Stromal cell of bone marrow (primary cell): Measurements from ENCODE around the gene CDK18.
"Not testable (repeated sequence)": the region's sequence is repeated elsewhere in the genome, so short reads cannot be mapped to it uniquely, and the experiment has no call there.

Source experiments
- DNase-seq: peaks from one replicate; pipeline ENCODE4 v3.0.0-alpha.2; 2012; ENCODE audit warnings: low read depth

CDK18 gene

DNA sequence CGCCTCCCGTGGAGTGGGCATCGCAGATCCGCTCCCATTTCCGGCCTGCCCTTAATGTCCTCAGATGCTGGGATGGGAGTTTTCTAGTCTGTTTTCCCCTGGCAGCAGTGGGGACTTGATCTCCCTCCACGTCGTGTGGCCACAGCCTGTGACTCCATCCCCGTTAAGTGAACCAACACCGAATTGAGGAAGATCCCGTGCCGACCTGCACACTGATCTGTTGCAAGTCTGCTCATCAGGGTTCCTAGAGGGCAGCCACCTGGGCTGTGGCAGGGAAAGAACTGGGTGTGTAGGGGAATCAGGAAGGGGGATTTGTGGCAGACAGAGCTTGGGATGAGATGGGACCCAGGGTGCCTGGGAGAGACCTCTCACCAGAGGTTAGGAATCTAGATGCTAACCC lies 23.3 kb upstream of the CDK18 start:
- DNase-seq: no peak

DNA sequence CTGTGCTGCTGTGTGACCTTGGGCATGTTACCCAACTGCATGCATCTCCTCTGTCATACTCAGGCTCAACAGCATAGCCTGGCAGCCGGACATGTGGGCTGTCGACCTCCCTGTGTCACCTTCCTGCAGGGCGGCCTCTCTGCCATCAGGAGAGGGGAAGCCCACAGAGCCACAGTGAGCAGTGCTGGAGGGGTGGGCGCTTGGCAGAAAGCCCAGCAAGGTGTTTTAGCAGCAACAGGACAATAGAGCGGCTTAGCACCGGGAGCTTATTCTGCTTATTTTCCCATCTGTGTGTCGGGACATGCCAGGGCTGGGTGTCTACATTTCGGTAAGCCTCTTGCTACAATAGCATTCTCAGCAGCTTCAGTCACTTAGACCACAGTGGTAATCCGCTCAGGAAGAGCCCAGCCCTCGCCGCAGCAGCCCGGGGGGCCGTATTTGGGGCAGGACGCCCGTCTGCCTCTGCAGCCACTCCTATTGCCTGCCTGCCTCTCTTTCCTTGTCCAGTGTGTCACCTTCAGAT lies 22.8 kb upstream of the CDK18 start:
- DNase-seq: no peak

DNA sequence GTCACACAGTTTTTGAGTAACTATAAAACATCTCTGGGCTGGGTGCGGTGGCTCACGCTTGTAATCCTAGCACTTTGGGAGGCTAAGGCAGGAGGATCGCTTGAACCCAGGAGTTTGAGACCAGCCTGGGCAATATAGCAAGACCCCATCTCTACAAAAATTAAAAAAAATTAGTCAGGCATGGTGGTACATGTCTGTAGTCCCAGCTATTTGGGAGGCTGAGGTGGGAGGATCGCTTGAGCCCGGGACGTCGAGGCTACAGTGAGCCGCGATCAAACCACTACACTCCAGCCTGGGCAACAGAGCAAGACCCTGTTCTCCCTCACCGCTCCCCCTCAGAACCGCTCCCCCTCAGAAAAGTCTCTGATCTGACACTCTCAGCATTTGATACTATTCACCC lies 21.9 kb upstream of the CDK18 start:
- DNase-seq: not testable (repeated sequence)

DNA sequence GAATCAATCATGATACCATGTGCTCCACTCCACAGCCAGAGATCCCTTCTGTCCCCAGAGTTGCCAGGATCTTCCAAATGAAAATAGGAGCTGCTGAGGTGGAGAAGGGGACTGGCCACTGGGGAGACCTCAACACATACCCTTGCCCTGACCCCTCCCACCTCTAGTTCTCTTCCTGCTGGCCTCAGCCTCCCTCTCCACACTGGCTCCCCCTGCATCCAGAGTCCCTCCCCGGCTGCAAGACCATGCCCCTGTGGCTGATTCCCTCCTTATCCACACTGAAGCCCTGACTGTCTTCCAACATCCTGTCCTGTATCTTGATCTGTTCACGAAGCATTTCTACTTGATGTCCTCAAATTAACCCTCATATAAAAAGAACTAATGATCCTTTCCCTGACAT lies 21.1 kb upstream of the CDK18 start:
- no peak for DNase-seq

DNA sequence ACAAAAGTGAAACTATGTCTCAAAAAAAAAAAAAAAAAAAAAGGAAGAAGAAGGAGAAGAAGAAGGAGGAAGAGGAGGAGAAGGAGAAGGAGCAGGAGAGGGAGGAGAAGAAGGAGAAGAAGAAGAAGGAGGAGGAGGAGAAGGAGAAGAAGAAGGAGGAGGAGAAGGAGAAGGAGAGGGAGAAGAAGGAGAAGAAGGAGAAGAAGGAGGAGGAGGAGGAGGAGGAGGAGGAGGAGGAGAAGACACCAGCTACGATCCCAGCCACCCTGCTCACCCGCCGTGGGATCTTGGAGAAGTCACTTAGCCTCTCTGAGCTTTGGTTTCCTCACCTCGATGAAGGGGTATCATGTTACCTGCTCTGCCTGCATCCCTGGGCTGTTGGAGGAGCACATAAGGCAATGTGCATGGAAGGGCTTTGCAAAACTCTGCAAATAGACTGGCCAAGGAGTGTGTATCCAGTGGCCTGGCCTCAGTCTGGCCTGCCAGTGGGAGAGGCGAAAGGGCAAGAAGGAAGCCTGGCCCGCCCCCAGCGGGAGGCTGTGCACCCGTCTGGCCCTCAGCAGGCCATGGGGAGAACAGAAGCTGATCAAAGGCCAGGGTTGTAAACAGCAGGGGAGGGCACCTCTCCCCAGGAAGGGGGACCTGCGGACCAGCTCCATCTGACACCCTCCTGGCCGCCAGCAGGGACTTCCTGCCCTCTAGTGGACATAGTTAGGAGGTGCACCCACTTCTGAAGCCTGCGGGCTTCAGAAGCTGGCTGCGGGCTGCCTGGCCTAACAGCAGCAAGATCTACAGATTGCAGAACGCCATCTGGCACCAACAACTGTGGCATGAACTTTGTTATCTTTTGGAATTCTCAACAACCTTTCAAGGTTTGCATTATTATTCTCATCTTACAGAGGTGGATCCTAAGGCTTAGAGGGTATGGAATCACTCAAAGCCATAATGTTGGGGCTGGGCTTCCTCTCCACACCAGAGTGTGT lies 19.2 kb upstream of the CDK18 start:
- peak; percentile 26 for DNase-seq

DNA sequence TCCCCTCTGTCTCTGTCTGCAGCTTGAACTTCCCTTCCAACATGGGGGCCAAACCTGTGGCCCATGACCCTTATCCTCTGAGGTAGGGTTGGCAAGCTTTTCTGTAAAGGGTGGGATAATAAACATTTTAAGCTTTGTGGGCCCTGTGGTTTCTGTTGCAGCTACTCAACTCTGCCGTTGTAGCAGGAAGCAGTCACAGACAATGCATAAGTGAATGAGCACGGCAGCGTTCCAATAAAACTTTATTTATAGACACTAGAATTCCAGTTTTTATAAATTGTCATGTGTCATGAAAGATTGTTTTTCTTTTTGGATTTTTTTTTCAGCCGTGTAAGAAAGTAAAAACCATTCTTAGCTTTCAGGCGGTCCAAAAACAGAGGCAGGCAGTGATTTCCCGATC lies 18.2 kb upstream of the CDK18 start:
- no peak for DNase-seq

DNA sequence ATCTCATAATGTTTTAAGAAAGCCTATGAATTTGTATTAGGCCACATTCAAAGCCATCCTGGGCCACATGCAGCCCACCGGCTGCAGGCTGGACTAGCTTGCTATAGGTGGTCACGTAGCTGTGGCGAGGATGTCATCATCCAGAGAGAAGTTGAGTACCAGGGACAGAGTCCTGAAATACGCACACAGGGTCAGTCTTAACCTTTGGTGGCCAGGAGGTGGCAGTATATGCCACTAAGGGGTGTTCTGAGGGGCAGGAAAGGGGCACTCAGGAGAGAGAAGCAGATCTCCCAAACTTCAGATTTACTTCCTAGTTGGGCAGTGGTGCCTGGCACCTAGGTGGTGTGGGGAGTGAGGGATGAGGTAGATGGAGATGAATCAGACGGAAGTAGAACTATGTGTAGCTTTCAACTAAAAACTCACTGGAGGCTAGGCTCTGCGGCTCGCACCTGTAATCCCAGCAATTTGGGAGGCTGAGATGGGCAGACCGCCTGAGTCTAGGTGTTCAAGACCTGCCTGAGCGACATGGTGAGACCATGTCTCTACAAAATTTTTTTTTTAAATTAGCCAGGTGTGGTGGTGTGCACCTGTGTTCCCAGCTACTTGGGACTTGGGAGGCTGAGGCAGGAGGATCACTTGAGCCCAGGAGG lies 16.3 kb upstream of the CDK18 start:
- peak; percentile 31 for DNase-seq

DNA sequence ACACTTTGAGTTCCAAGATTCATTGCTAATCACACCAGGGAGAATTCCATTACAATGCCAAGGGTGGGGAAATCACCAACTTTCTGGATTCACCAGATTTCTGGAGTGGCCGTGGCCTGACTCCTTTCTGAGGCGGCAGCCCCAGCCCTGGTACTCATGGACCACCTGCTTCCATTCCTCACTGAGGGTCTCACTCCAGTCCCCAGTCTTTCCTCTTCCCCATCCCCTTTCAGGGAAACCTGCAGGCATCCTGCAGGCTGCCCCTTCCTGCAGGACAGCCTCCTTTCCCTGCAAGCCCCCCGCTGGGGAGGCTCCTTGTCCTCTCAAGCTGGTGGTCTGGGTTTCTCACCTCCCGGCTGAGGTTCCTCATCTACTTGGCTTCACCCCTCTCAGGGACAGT lies 12.7 kb upstream of the CDK18 start:
- DNase-seq: no peak

DNA sequence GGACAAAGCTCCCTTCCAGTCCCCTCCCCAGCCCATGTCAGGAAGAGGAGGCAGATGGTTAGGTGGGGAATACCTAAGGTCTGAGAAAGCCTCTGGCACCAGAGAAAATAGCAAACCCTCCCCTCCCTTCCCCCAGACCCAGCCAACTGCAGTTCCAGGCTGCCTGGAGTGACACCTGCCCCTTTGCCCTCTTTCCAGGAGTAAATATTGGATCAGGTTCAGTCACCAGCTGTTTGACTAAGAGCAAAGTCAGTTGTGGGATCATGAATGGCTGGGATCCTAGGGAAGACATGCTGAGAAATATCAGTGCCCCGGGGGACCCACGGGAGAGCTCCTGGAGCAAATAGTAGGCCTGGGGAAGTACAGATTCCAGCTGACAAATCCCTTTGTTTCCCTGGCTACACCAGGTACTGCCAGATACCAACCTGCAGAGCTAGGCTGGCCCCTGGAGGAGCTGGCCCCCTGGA lies 12.2 kb upstream of the CDK18 start:
- DNase-seq: no peak

DNA sequence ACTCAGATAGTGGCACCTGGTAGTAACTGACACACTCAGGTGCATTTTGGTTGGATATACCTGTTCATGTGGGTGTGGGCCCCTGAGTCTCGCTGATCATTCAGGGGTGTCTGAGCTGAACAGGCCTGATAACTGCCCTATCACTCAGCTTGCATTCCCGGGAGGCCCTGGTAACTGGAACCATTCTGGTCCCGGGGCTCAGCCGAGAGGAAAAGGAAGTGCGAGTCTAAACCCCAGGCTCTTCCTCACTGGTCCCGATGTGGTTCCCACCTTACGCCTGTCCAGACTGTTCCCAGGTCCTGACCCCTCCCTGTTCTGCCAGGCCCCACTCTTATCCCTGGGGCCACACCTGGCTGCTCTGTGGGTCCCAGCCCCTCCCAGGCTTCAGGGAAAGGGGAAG lies 11.7 kb upstream of the CDK18 start:
- DNase-seq: no peak

DNA sequence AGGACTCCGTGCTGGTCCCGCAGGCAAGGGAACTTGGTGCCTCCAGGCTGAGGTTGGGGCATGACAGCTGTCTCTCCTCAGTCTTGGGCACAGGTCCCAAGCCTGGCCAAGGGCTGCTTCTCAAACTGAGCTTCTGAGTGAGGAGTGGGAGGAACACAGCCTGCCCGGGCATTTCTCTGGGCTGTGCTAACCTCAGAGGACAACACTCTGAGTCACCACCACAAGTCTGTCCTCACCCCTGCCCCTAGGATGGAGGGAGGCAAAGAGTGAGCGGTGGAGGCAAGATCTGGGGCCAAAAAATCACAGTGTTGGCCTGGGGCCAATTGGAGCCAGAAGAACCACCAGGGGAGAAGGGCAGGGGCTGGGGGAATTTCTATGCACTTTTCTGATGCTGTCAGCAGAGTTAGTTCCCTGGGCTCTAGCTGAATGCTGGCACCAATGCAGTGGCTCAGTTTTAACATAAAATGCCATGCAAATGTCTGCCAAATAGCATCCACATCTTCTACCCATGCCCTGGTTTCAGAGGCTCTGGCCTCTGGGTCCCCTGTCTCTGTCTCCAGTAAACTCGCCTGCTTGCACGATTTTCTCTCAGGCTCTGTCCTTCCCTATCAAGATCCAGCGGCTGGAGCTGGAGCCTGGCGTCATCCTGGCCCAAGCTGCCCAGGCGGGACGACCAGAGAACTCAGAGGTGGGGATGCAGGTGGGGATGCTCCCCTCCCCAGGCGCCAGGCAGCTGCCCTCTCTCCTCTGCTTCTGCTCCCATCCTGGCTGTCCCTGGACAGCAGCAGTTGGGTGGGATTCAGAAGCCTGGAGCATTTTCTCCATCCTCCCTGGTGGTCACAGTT lies 11.0 kb upstream of the CDK18 start:
- peak; percentile 55 for DNase-seq

DNA sequence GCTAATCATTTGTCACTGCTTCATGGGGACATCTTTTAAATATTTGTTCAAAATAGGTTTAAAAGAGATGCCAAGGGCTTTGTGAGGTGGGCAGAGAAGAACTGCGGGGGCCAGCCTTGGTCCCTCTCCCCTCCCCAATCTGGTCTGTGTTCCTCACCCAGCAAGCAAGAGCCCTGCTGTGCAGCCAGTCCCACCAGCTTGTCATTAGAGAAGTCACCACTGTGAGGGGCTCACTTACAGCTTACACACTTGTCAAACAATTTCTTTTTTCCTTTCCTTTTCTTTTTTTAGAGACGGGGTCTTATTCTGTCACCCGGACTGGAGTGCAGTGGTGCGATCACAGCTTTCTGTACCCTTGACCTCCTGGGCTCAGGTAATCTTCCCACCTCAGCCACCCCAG lies 10.4 kb upstream of the CDK18 start:
- no peak for DNase-seq

DNA sequence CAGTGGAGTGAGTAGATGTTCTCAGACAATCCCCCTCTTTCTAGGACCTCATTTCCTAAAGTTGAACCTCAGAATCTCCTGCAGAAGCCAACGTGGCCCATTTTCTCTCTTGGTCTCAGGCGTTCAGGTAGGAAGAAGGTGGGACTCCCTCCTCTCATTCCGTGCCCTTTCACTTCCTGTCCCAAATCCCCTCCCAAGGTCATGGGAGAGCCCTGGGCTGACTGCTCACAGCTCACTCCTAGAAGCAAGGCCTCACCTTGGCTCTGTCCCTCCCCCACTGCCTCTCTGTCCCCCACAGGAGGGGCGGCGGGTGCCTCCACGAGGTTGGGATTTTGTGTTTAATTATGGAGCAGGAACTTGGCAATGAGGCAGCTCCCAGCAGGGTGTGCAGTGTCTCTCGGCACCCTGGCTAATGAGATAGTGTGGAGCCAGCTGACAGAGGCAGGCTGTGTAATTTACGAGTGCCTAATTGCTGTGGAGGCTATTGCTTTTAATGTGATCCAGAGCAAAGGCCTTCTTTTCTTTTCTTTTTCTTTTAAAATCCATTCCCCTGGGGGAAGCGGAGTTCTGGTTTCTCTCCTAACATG lies 9.1 kb upstream of the CDK18 start:
- no peak for DNase-seq

DNA sequence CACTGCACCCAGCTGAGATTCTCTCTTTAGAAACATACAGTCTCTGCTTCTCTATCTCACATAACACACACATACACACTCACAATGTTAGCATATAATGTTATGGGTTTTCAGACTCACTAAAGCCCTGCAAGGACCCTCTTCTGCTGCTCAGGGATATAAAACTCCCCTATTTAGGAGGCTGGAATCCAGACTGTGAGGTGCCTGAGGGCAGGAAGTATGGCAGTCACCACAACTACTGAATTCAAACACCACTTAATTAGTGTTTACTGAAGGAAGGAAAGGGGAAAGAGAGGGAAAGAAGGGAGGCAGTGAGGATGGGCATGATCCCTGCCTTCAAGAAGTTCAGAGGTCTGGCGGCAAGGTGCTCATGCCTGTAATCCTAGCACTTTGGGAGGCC lies 7.8 kb upstream of the CDK18 start:
- no peak for DNase-seq

DNA sequence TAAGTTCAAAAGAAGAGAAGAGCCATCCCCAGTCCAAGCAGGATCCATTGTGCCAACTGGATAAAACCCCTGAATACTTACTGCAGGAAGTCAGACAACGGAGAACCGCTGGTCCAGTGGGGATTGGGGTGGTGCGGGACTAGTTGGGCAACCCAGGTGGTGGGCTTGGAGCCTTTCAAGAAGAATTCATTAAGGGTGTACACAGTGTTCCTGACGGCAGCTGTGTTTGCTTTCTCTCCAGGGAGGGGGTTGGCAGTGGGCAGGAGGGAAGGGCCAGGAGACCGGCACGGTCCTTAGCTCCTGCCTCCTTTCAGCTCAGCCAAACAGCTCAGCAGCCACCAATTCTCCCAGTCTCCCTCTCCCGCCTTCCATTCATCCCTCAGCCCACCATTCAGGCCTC lies 7.1 kb upstream of the CDK18 start:
- no peak for DNase-seq

DNA sequence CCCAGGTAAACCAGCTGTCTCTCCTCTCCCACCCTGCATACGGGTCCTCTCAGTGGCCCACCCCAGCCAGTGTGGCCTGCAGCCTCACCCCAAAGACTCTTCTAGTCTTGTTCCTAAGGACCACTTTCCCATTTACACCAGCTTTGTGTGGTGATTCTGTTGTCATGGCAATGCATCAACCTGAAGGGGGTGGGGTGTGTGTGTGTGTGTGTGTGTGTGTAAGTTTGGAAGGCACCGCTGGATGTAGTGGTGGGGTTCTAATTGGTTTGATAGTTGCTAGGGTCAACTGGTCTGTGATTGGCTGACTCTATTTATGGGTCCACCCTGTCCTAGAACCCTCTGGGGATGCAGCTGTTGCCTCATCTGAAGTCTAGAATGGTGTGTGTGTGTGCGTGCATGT lies 4.7 kb upstream of the CDK18 start:
- DNase-seq: no peak

DNA sequence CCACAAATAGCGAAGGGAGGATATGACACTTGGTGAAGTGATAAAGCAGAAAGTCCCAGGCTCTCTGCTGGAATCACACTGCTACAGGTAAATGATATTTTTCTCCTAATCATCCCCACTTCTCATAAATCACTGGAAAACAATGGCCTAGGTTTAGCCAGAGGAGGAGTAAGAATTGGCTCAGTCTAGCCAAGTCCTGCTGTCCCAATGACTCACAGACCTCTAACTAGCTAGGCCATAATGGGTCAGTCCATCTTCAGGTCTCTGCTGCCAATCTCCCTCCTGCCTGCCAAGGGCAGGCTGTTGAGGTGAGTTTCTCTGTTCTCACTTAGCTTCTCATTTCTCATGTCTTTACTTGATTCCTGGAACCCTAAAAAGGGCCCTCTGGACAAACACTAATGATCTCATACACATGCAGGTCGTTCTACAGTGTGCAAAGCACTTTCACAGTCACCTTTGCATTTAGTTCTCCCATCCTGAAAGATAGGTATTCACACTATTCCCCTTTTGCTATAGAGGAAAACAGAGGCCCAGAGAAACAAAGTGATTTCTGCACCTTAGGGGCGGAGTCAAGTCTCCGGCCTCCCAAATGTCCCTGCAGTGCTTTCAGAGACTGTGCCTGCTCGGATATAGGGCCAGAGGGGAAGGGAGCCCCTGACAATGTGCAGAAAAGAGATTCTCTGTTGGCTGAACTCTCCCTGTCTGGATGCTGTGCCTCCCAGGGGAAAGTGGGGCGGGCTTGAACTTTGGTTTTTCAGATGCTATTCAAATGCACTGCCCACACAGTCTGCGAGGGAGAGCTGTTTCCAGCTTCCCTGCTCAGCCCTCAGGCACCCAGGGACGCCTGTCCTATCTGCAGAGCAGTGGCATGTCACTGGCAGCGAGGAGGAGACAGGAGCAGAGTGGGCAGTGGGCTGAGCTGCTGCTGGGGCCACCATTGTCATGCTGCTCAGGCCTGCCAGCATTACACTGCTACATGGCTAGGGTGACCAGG lies 3.9 kb upstream of the CDK18 start:
- no peak for DNase-seq

DNA sequence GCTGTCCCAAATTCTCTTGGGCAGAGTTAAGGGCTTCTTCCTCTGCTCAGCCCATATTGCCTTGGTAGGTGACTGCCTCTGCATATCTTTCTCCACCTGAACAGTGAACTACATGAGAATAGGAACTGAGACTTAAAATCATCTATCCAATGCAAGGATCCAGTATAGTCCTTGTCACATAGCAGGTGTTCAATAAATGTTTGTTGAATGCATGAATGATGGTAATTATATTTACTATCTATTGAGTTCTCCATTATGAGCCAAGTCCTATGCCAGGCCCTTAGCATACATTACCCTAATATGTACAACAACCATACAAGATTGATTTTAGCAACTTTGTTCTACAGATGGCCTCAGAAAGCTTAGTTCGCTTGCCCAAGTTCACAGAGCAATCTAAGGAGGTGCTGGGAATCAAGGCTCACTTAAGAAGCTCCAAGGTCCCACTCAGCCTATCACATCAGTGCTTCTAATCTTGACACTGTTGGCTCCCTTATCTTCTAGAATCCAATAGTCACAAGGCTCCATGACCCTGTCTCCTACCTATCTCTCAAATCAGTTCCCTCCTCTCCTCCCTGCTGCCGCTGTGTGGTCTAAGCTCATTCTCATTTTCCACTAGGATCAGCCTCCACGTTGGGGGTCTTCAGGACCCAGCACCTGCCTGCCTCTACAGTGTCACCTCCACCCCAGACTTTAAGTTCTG lies 2.2 kb upstream of the CDK18 start:
- DNase-seq: no peak

DNA sequence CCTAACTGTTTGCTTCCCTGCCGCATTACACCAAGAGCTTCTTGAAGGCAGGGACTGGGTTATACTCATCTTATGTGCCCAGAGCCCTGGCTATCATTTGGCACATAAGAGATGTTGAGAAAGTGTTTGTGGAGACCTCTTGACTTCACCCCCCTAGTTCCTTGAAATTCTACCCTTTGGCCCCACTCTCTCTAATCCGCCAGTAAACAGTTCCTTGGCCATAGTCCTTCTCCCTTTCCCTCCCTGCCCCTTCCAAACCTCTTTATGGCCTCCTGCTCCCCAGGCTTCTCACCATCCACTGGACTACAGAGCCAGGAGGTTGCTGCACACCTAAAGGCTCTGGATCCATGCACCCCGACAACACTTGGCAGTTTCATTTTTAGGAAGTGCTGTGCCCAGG lies 1.5 kb upstream of the CDK18 start:
- no peak for DNase-seq
